WERI-Rb-1 (cell line): ENCODE data around the gene GPRC5D.

Experiments
- DNase-seq: peaks from one replicate; pipeline ENCODE4 v3.0.0-alpha.2; 2020
- H3K27ac ChIP-seq: fragments of 250-450 bp; sonication (Bioruptor Pico); 2 replicates; pipeline ENCODE4 v1.5.1; 2020; ENCODE audit warnings: mild to moderate bottlenecking, moderate library complexity
- H3K27me3 ChIP-seq: fragments of 250-450 bp; sonication (Bioruptor Pico); 2 replicates; pipeline ENCODE4 v1.5.1; 2021; ENCODE audit warnings: mild to moderate bottlenecking, low read depth, moderate library complexity; ENCODE audit not compliant: insufficient read depth, severe bottlenecking
- H3K36me3 ChIP-seq: fragments of 250-450 bp; sonication (Bioruptor Pico); 2 replicates; pipeline ENCODE4 v1.5.1; 2020; ENCODE audit warnings: mild to moderate bottlenecking, moderate library complexity
- H3K4me3 ChIP-seq: 2 replicates; pipeline ENCODE4 v1.5.1; 2011; ENCODE audit warnings: low read depth, mild to moderate bottlenecking, control low read depth, low read length
- H3K9me3 ChIP-seq: fragments of 250-450 bp; sonication (Bioruptor Pico); 2 replicates; pipeline ENCODE4 v1.5.1; 2021; ENCODE audit warnings: mild to moderate bottlenecking, moderate library complexity; ENCODE audit not compliant: severe bottlenecking
- CTCF ChIP-seq: IDR thresholded peaks from 2 replicates; pipeline ENCODE4 v1.5.1; 2011; ENCODE audit warnings: low read depth, mild to moderate bottlenecking, control low read depth, inconsistent platforms, low read length

GPRC5D gene

GRCh38 chr12:12912711-12913110 lies 39.3 kb downstream of the GPRC5D start:
- H3K4me3 ChIP-seq = no peak overlapping the region
- TF ChIP-seq CTCF = no peak
- H3K27ac ChIP-seq = no peak overlapping the region
- DNase-seq = no peak
- no peaks in the 10 kb centered on the region for H3K27me3 ChIP-seq
- no peaks in the 10 kb centered on the region for H3K9me3 ChIP-seq
- peaks cover 8% of the 10 kb centered on the region for H3K36me3 ChIP-seq

GRCh38 chr12:12909995-12910420 lies 42.0 kb downstream of the GPRC5D start:
- H3K4me3 ChIP-seq = no peak overlapping the region
- no peaks in the 10 kb centered on the region for H3K9me3 ChIP-seq
- no peaks in the 10 kb centered on the region for H3K27me3 ChIP-seq
- H3K27ac ChIP-seq = no peak overlapping the region
- no peak for TF ChIP-seq CTCF
- H3K36me3 ChIP-seq = peaks cover 8% of the 10 kb centered on the region
- no peak for DNase-seq

GRCh38 chr12:12909228-12909994 lies 42.6 kb downstream of the GPRC5D start:
- TF ChIP-seq CTCF = no peak
- Histone ChIP-seq H3K27ac (no peak overlapping the region), H3K36me3 (peaks cover 8% of the 10 kb centered on the region), H3K4me3 (no peak overlapping the region), H3K27me3 (no peaks in the 10 kb centered on the region), H3K9me3 (no peaks in the 10 kb centered on the region)
- DNase-seq = no peak

- no peak overlapping the region for H3K27ac ChIP-seq
Observed at GRCh38 chr12:12908711-12909110, 43.3 kb downstream of the GPRC5D start.

GRCh38 chr12:12908252-12908651 lies 43.7 kb downstream of the GPRC5D start:
- TF ChIP-seq CTCF = no peak
- H3K36me3 ChIP-seq = peaks cover 8% of the 10 kb centered on the region
- no peak overlapping the region for H3K27ac ChIP-seq
- no peaks in the 10 kb centered on the region for H3K9me3 ChIP-seq
- no peak overlapping the region for H3K4me3 ChIP-seq
- no peaks in the 10 kb centered on the region for H3K27me3 ChIP-seq
- DNase-seq = no peak

More at GRCh38 chr12:12908711-12909110, 43.3 kb downstream of the GPRC5D start:
- H3K36me3 ChIP-seq = peaks cover 8% of the 10 kb centered on the region
- H3K9me3 ChIP-seq = no peaks in the 10 kb centered on the region
- no peak for DNase-seq
- TF ChIP-seq CTCF = no peak
- no peaks in the 10 kb centered on the region for H3K27me3 ChIP-seq
- H3K4me3 ChIP-seq = no peak overlapping the region

GRCh38 chr12:12907552-12907951 lies 44.4 kb downstream of the GPRC5D start:
- Histone ChIP-seq H3K4me3 (no peak overlapping the region), H3K36me3 (peaks cover 8% of the 10 kb centered on the region), H3K27me3 (no peaks in the 10 kb centered on the region), H3K9me3 (no peaks in the 10 kb centered on the region), H3K27ac (no peak overlapping the region)
- no peak for DNase-seq
- TF ChIP-seq CTCF = no peak
